HG02885 (cell line): ENCODE data around the gene HIGD1C.

Source experiments
- ATAC-seq: cut with Tn5 transposase; IDR thresholded peaks from one replicate; pipeline ENCODE4 v1.9.1; 2021; ENCODE audit warnings: mild to moderate bottlenecking; ENCODE audit not compliant: unreplicated experiment, poor library complexity

Gene HIGD1C

DNA sequence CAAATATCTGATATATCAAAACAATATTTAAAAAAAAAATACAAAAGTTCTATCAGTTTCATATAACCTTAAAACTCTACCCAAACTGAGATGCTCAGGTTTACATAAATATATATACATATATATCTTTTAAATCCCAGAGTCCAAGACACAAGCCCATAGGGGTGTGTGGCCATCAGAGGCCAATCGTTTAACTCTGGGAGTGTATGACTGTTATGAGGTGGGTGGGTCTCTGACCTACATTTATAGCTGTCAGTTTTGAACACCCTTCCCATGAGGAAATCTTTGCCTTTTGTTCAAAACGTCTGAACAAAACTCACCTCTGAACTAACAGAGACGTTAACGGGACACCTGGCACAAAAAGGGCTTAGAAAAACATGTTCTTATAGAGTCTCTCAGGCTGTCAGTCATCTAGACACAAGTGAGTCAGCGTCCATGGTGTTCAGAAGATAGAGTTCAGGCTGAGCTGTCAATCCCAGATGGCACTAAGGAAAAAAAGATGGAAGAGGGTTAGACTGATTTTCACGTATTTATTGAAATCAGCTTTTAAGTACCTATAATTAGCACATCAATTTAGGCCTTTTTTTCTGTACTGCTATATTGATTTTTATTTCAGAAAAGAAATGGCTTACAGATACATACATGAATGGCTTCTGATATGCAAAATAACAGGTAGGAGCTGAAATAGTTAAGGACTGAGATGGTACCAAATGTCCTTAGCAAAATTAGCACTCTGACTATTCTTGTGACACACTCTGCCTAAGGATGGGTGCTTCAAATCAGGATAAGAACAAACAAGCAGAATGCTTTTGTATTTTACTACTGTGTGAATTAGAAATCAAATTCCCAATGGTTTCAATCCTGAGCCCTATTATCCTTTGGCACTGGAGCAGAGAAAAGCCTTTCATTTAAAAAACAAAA lies 29.2 kb downstream of the HIGD1C start:
- ATAC-seq: no peak

DNA sequence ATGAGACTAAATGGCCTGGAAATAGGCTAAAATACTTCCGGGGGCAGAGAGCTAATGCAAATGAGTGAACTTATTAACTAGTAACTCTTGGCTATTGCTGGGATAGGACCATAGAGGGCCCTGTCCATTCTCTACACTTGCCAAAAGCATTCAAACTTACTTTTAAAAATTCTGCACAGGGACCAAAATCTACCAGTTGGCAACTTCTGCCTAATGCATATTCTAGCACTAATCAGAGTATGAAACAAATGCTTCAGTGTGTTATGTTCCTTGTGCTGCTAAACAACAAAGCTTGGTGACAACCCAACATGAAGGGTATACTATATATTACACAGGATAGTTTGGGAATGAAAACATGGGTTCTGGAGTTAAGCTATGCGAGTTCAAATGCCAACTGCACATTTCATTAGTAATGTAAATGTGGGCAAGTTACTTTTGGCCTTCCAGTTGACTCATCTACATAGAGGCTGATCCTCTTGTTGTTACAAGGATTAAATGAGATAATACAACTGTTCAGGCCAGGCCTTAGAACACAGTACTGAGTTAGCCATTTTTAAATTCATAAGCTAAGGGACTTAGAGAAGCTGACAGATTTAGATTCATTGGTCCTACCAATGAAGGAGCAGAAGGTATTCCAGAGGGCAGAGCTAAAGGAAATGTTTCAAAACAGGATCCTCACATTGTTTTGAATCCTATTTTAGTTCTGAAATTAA lies 32.4 kb downstream of the HIGD1C start:
- no peak for ATAC-seq

DNA sequence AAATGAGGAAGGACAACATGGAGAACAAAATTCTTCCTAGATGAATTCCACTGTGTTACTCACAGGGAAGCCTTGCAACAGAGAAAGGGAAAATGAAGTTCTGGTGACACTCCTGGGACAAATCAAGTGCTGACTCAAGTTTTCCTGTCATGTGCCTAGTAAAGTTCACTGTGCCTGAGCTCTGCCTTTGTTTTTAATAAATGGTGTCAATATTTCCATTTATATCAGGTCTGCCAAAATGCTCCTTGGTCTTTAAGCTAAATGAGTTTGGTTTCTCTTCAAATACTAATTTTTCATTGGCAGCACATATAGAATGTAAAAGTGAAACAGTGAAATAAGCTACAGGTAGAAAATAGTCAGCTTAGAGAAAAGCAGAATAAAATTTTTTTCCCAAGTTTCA lies 33.0 kb downstream of the HIGD1C start:
- no peak for ATAC-seq

DNA sequence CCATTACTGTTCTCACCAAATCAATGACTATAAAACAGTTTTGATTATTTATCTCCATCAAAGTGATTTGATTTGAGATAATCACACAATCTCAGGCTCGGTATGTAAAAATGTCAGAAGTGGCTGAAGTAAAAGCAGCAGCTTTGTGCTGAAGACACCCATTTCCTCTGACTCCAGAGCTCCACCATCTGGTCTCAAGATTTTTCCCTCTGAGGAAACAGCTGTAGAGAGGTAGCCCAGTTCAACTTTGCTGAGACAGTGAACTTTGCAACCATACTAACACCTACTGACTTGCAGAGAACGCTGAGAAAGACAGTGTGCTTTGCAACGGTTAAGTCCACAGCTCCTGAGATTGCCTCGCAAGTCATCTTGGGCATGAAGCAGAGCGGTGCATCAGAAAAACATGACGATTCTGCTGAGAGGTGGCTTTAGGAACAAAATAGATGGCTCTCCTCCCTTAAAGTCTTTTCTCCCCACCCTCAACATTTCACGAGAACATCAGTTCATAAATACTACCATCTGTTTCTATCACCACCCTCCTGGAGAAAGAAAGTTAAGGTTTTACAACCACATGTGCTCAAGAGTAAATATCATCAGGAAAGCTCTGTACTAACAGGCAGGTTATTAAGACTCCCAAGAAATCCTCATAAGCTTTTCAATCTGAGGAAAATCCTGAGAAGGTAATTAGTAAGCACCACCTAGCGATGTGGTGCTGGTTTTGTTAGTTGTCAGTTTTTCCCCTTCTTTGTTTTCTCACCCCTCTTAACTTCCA lies 34.8 kb downstream of the HIGD1C start:
- ATAC-seq: peak; percentile 41

DNA sequence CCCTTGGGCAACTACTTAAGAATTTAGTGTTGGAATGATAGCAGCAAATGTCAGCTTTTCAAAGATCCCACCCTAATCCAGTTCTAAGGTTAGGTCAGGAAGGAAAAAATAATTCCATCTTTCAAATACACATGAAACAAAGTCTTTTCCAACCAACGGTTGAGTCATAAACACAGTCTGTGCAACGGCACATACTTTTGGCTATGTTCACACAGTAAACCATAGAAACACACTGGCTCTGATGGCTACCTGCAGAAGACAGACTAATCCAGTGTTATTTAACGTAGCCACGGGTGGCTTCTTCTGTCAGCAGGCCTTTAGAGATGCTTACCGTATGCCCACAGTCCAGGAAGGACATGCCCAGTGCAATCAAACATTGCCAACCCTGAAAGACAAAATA lies 35.7 kb downstream of the HIGD1C start:
- ATAC-seq: no peak

DNA sequence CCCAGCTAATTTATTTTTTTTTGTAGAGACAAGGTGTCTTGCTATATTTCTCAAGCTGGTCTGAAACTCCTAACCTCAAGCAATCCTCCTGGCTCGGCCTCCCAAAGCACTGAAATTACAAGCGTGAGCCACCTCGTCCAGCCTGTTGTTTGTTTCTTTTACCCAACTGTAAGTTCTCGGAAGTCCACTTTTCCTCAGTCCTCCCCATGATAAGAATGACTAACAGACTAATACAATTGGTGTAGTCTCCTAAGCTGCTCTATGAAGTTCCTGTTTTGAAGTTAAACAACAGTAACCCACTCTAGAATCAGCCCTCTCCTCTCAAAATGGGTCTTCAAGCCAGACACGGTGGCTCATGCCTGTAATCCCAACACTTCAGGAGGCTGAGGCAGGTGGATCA lies 36.5 kb downstream of the HIGD1C start:
- ATAC-seq: no peak

DNA sequence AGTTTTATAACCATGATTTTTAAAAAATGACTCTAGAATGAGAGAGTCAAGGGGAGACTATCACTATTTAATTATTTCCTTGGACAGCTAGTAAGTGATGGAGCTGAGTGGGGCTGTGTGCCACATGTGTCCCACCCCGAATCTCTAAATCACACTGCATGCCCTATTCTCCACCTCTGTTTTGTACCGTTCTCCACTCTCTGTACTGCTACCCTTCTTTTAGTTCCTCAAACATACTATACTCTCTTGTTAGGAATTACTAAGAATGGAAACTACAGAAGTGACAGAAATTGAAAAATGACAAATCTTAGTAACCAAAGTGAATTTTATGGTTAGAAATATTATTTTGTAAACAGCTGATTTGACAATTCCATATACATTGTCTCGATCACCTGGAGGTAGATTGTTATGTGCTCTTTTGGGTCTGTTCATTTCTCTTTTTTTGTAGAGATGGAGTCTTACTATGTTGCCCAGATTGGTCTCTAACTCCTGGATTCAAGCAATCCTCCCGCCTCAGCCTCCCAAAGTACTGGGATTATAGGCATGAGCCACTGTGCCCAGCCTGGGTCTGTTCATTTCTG lies 37.9 kb downstream of the HIGD1C start:
- ATAC-seq: no peak

DNA sequence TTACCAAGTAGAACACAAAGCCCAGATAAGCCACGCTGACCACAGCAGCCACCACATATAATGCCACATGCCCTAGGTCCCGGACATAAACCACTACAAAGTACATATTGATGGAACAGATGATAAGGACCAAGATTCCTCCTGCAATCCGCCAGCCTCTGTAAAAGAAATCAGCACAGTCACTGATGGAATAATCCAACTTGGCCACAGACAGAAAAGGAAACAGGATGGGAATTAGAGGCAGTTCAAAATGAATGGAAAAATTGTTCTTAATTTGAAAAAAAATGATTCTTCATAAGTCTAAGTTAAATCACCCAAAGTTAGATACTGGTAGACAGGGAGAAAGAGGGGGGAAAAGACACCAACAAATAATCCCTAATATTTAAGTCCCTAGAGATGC lies 38.4 kb downstream of the HIGD1C start:
- no peak for ATAC-seq

DNA sequence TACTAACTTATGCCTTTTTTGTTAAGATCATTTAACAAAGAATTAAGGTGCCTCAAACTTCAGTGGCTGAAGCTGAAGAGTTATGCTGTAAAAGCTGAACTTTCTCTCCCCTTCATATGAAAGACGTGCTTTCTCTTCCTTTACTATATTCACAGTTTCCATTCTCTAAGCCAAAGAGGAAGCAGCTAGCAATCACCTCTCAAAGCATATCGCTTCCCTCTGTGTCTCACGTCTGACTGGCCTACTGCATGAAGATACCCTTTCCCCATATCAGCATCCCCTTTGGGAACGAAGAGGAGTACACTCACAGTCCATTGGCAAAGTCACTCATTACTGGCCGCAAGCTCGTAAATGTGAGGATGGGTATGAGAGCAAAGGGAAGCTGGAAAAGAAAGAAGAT lies 38.9 kb downstream of the HIGD1C start:
- no peak for ATAC-seq

DNA sequence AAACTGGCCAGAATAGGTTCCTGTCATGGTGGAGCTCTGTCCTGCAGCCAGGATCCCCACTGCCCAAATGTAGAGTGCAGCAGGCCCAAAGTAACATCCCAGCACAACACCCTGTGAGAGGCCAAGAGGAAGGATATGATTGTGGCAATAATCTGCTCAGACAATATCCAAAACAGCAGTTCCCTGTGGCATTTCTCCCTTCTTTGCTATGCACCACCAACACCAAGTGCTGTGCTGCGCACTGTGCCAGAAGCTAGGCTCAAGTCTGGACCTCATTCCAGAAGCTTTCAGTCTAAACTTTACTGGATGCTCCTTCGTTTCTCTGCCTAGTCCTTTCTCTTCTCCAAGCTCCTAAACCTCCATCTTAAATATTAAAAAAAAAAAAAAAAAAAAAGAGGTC lies 40.5 kb downstream of the HIGD1C start:
- ATAC-seq: no peak

DNA sequence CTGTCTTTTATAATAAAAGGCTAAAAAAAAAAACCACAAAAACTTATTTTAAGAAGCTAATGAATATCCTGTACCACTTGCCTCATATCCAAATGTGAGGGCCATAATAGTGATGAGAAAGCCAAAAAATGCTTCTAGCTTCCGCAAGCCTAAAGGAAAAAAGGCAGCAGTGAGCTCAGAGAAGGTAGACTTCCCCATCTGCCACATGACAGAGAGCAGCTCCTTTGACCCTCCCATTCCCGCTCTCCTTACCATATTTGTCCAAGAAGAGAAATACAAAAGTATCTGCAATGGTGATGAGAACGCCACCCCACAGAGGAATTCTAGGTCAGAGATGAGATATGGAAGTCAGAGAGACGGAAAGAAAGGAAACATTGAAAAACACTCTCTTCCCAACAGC lies 46.7 kb downstream of the HIGD1C start:
- no peak for ATAC-seq

DNA sequence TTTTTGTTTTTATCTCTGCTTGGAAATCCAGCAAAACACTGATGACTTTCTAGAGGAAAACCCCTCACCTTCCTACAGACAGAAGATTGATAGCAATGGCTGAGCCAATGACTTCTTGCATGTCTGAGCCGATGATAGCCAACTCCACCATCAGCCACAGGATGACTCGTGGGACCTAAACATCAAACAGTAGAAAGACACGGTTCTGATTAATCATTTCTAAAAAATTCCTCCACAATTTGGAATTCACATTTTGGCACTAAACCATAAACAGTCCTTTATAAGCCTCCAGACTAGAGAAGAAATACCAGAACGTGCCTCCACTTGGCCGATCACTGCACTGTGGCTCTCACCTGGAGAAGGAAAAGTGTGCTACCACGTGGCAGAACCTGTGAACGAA lies 47.9 kb downstream of the HIGD1C start:
- ATAC-seq: no peak

DNA sequence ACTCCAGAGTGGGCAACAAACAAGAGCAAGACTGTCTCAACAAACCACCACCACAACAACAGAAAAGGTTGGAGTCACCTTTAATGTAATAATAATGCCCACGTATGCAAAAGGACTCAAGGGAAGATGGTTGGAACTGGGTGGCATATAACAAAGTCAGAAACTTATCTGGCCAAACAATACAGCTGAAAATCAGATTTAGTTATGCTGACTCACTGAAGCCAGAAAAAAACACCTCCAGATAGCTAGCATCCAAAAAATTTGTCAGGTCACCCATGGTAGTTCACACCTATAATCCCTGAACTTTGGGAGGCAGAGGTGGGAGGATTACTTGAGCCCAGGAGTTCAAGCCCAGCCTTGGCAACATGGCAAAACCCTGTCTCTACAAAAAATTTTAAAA lies 49.5 kb downstream of the HIGD1C start:
- no peak for ATAC-seq

DNA sequence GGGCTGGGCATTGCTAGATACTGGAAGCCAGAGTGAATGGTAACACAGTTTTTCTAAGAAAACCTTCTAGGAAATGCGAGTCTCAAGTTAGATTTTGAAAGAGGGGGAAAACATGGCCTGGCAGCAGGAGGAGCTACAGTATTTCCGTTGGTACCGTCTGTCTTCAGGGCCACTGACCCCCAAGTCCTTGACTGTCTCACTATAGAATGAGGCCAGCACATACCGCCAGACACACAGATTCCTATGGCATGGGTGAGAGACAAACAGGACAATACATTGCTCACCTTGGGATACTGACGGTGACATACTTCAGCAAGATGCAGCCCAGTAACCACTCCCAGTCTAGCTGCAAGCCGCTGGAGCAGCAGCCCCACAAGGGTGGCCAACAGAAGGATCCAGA lies 52.2 kb downstream of the HIGD1C start:
- ATAC-seq: no peak

DNA sequence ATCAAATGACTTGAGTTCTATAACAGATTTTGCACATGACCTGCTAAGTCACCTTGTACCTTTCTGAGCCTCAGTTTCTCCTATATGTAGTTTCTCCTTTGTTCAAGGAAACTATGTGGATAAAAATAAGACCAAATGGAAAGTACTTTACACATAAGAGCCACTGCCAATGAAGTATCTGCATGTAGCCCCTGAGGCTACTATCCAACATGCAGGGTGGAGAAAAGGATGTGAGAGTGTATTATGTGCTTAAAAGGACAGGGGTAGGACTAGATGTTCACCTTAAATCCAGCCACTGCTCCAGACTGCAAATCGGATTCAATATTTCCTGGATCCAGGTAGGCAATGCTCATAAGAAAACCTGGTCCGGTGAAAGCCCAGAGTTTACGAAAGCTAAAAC lies 52.7 kb downstream of the HIGD1C start:
- no peak for ATAC-seq

DNA sequence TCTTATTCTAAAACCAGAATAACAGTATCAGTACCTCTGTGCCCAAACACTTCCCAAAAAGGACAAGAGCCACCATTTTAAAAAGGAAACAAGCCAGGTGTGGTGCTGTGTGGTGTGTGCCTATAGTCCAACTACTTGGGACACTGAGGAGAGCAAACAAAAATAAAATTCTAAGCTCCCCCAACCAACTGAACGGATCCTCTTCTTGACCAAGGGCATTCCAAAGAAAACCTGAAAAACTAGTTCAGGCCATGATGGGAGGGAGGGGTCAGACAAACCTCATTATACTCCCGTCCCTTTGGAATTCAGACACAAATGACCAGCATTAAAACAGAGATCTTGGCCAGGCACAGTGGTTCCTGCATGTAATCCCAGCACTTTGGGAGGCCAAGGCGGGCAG lies 53.3 kb downstream of the HIGD1C start:
- ATAC-seq: no peak

DNA sequence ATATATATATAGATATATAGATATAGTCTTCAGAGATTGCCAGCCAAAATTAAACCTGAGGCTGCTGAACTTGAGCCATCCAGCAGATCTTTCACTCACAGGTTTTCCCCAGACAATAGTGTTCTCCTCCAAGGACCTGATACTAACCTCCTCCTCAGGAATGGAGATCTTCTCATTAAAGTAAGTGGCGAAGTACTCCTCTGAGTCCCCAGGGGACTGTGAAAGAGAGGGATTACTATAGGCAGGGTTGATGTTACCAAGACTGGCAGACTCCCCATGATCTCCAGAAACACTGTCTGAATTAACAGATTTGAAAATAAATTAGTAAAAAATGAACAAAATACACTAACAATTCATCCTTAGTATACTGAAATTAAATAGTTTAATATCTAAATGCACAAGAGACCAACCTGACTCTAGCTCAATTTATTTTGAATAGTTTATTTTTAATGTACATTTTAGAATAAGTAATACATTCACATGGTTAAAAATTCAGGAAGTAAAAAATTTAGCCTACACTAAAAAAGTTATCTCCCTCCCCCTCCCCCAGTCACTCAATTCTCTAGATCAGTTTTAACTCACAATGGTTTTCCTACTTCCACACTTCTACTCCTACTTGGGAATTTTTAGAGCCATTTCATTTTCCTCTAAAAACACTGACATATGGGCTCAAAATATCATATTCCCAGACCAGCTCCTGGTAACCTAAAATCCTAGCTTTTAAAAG lies 56.1 kb downstream of the HIGD1C start:
- no peak for ATAC-seq

DNA sequence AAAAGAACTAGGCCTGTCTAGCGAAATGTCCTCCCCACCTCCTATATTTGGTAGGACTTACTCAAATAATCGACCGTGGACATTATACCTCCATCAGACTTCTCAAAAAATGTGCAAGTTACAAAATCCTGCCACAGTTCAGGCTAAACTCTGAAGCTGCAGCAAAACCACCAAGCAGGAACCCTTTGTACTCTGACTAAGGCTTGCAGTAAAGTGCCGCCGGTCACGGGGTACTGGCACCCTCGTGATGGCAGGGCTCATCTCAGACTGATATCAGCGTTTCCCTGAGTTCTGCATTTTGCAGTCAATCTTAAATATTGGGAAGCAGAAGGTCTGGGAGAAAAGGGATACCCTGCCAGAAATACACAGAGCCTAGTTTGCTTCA lies 56.7 kb downstream of the HIGD1C start:
- no peak for ATAC-seq

DNA sequence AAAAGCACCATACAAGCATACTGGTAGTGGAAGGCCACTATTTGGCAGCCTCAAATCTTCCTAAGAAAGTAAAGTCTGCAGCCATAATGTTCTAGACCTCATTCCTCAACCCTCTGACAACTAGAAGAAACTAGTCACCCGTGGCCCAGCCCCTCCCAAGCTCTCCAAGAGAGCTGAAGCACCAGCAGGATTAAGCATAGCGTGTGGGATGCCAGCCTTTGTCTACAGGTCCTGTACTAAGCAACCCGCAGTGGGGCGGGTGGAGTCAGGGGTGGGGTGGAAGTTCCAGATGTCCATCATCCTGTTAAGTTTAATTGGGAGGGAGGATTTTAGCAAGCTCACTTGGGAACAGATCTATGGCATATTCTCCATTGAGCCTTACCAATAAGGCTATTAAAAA lies 59.6 kb downstream of the HIGD1C start:
- no peak for ATAC-seq

DNA sequence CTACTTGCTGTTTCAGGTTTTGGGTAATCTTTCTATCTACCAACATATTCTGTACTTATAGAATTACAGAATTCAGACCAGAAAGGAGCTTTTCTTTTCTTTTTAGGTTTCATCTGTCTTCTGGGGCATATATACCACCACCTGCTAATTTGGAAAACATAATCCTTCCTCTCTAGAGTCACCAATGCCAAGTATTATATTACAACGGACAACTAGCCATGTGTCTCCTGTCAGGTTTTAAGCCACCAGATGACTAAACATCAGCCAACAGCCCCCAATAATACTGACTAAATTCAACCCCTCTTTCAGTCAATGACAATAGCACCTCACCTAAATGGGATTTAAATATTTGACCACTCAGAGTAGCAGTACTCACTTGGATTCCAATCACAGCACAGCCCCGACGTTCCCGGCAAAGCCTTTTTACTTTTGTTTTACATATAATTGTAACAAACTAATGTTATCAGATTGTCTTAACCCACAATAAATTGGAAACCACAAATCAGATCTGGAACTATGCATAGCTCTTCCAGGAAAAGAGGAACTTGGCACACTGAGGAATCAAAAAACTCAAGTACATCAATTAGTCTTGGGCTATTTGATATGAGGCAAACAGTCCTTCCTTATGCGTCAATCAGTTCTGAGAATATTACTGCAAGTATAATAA lies 60.4 kb downstream of the HIGD1C start:
- no peak for ATAC-seq
